ENCODE measurements around the gene ARHGAP27. TPM values are rescaled to one million over a fixed set of nuclear protein-coding genes. Genes with fewer than 3 reads are reported as not detected.

ARHGAP27 gene
- total and polyA plus RNA-seq, 8 donors, result 3.1 to 22.4 (median 7.4) TPM

- H3K27ac ChIP-seq, result no peak overlapping the region
- intact Hi-C loops (cut with DNase I), result no loop called here
- ATAC-seq (no peak), FAIRE-seq (no peak), DNase-seq (no peak)
- no peak overlapping the region for H3K4me3 ChIP-seq
- H3K4me1 ChIP-seq, result peaks cover 0 to 18% (median 0%) of the 10 kb centered on the region in 3 donors
- WGBS, 2 donors, result 28 to 31% methylated on average over 3 of the region's 3 CpGs
- H3K27me3 ChIP-seq, result no peaks in the 10 kb centered on the region
- H3K9me3 ChIP-seq, result no peaks in the 10 kb centered on the region
- TF ChIP-seq CTCF (IDR thresholded peaks at IDR 0.05), result no peak
- H3K36me3 ChIP-seq, result no peaks in the 10 kb centered on the region
Measured at GRCh38 chr17:45382226-45382625, 50.4 kb downstream of the ARHGAP27 start.

- H3K27ac ChIP-seq, result no peak overlapping the region
- no peak overlapping the region for H3K4me3 ChIP-seq
- WGBS, 2 donors, result 46 to 49% methylated on average over 8 of the region's 8 CpGs
- DNase-seq (no peak), FAIRE-seq (no peak), ATAC-seq (no peak)
- no peaks in the 10 kb centered on the region for H3K9me3 ChIP-seq
- H3K4me1 ChIP-seq, result peaks cover 0 to 12% (median 0%) of the 10 kb centered on the region in 3 donors
- TF ChIP-seq CTCF (IDR thresholded peaks at IDR 0.05), result no peak
- intact Hi-C loops (cut with DNase I), result no loop called here
- H3K27me3 ChIP-seq, result no peaks in the 10 kb centered on the region
- H3K36me3 ChIP-seq, result no peaks in the 10 kb centered on the region
Measured at GRCh38 chr17:45380991-45381390, 51.7 kb downstream of the ARHGAP27 start.

- no peaks in the 10 kb centered on the region for H3K27me3 ChIP-seq
- intact Hi-C loops (cut with DNase I), result no loop called here
- WGBS, 2 donors, result 76 to 82% methylated on average over 13 of the region's 13 CpGs
- DNase-seq, result no peak
- H3K4me3 ChIP-seq, result no peak overlapping the region
- ATAC-seq, result no peak
- no peaks in the 10 kb centered on the region for H3K36me3 ChIP-seq
- H3K27ac ChIP-seq, result no peak overlapping the region
- no peak for FAIRE-seq
- no peak for TF ChIP-seq CTCF (IDR thresholded peaks at IDR 0.05)
- H3K9me3 ChIP-seq, result no peaks in the 10 kb centered on the region
- H3K4me1 ChIP-seq, result peaks cover 0 to 7% (median 0%) of the 10 kb centered on the region in 3 donors
Measured at GRCh38 chr17:45380046-45380765, 52.5 kb downstream of the ARHGAP27 start.

- 84 to 86% methylated on average over 8 of the region's 8 CpGs for WGBS, 2 donors
- no peak overlapping the region for H3K27ac ChIP-seq
- H3K4me3 ChIP-seq, result no peak overlapping the region
- intact Hi-C loops (cut with DNase I), result no loop called here
- FAIRE-seq (no peak), ATAC-seq (no peak), DNase-seq (no peak)
- H3K9me3 ChIP-seq, result no peaks in the 10 kb centered on the region
- peaks cover under 1 to 4% (median 2%) of the 10 kb centered on the region in 3 donors for H3K4me1 ChIP-seq
- H3K36me3 ChIP-seq, result no peaks in the 10 kb centered on the region
- H3K27me3 ChIP-seq, result no peaks in the 10 kb centered on the region
- TF ChIP-seq CTCF (IDR thresholded peaks at IDR 0.05), result no peak
Measured at GRCh38 chr17:45377401-45377800, 55.3 kb downstream of the ARHGAP27 start.

Measured in pancreas (tissue), 10 donors.